Mucosa of gallbladder (tissue), 1 donor: Measurements from ENCODE around the gene FOXN3. TPM values are rescaled to one million over a fixed set of nuclear protein-coding genes. Genes with fewer than 3 reads are reported as not detected.
"Not testable (repeated sequence)": the region's sequence is repeated elsewhere in the genome, so short reads cannot be mapped to it uniquely, and the experiment has no call there.

Source experiments
- DNase-seq: peaks from one replicate; pipeline ENCODE4 v3.0.0-alpha.2; 2020; ENCODE audit warnings: low spot score
- total RNA-seq: library from RNA; stranded (reverse); gene quantifications from one replicate; pipeline ENCODE4 v1.2.1, GENCODE V29; 2021
- donor health status: DM: no; HTN: no; CAD: no.

FOXN3 gene
- total RNA-seq, 1 donor from 2014 or later, result 63.0 TPM

DNA sequence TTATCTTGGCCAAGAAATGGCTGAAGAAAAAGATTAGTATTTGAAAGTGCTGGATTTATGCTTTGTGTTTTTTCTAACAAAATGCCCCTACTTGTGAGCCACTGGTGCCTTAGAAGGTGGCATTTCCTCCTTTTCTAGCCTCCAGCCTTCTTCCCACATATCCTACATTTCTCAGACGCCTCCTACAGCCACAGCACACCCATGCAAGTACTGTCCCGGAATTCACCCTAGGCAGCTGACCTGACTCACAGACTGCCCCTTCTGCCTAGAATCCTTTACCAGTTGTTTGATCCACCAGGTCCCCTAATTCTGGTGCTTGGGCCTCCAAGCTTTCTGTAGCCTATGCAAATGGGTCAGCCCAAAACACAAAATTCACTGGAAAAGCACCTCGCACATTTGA is 166.0 kb downstream of the FOXN3 start:
- no peak for DNase-seq

DNA sequence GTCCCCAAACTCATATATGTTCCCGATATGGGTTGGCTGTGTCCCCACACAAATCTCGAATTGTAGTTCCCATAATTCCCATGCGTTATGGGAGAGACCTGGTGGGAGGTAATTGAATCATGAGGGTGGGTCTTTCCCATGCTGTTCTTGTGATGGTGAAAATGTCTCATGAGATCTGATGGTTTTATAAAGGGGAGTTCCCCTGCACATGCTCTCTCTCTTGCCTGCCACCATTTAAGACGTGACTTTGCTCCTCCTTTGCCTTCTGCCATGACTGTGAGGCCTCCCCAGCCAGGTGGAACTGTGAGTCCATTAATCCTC is 166.4 kb downstream of the FOXN3 start:
- not testable (repeated sequence) for DNase-seq

DNA sequence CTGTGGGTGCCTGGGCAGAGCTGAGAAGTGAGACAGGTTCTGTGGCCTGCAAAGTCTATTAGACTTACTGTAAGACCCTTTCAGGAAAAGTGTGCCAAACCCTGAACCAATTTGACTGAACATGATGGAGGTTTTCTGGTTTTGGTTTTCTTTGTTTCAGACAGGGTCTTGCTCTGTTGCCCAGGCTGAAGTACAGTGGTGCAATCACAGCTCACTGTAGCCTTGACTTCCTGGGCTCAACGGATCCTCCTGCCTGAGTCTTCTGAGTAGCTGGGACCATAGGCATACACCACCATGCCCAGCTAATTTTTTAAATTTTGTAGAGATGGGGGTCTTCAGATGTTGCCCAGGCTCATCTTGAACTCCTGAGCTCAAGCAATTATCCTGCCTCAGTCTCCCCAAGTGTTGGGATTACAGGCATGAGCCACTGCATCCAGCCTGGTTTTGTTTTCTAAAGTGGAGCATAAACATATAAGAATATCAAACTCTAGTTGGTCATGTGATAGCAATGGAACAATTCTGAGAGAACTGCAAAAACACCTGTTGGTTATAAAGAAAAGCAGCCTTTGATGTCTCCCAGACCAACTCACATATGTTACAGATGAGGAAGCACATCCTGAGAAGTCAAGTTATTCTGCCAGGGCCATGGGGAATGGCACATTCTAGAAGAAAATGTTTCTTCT is 166.9 kb downstream of the FOXN3 start:
- DNase-seq, result no peak

DNA sequence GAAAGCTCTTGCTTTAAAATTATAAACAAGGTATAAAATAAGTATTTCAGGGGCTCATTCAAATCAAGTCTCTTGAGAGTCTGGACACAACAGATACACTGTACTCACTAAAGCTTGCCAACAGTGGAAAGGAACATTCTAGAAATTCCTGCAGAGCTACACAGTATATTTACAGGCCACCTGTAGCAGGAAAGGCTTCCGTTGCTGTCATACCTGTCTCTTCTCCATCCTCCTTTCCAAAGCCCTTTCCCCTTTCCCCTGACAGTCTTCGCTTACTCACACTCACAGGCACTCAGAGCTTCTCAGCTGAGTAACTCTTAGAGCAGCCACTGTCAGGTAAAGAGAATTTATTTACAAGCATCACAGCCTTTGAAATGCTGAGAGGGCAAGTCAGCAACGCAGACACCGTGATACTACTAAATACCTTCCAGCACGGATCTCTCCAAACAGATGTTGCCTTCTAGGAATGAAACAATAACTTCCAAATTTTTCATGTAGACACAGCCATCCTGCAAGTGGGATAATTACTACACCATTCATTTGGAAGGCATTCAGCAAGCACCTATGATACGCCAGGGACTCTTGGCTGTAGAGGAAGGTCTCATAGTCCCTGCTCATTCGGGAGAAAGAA is 167.9 kb downstream of the FOXN3 start:
- DNase-seq, result no peak

DNA sequence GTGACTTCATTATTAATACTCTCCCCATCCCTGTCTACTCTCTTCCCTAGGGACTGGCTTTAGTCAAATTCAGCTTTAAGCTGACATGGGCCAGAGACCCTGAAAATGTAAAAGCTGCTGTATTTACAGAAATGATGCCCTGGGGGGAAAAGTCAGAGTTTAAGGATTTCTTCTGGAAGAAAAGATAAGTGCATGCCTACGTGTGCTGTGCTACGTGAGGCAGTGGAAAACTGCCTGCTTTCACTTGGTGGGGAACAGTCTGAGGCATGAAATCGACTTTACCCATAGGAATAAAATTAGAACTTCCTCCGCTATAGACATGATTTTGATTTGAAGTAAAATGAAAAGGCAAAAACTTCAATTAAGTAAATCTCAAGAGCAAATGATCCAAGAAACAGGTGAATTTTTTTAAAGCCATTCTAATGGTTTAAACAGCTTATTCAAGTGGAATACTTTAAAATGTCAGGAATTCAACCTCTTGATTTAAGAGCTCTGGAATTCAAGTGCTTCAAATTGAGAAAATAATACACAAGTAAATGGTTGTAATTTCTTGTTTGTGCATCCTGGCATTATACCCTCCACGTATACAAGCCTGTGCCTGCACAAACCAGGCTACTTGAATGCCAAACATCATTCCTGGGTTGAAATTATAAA is 168.5 kb downstream of the FOXN3 start:
- DNase-seq, result no peak

DNA sequence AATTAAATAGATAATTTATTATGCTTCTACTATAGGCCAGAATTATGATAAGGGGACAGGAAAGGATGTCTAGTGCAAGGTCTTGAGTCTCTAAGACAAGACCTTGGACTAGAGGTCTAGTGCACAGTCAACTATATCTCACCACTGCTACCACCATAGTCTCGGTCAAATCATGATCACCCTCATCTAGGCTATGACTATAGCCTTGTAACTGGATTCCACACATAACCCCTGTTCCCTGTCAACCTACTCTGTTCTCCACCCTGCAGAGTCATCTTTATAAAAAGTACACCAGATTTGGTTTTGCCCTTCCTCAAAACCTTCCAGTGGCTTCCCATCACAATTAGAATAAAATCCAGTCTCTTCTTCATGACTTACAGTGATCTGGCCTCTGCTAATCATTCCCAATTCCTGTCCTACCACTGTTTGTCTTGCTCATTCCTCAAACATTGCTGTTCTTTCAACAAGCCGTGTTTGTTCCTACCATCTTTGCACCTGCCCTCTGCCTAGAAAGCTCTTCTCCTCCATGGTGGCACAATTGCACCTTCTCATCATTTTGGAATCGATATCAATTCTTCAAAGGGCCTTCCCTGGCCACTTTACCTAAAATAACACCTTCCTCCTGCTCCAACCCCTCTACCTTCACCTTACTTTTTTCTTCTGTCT is 169.4 kb downstream of the FOXN3 start:
- DNase-seq, result no peak

DNA sequence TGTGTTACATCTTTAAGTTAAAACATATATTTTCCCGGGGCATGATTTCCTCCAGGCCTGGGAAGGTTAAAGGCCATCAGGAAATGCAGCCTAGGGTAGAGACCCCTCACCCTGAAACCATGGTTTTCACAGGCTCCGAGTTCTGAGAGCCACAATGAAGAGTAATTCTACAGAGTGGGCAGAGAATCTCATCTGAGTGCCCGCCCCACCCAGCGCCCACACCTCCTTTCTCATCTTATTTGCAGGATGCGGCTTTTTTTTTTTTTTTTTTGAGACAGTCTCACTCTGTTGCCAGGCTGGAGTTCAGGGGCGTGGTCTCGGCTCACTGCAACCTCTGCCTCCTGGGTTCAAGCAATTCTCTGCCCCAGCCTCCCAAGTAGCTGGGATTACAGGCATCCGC is 170.7 kb downstream of the FOXN3 start:
- DNase-seq, result no peak

DNA sequence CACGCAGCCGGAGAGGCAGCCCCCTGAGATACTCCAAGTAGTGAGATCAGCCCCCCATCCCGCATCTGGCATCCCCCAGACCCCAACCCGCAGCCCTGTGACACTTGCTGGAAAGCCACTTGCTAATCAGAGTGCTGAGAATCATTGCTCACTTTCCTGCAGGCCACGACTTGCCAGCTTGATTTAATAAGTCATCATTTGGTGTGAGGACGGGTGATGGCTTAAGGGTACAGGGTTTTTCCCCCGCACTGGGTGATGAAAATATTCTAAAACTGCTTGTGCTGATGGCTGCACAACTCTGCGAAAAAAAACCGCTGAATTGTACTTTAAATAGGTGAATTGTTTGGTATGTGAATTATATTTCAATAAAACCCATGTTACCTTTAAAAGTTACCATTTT is 171.2 kb downstream of the FOXN3 start:
- DNase-seq, result no peak

DNA sequence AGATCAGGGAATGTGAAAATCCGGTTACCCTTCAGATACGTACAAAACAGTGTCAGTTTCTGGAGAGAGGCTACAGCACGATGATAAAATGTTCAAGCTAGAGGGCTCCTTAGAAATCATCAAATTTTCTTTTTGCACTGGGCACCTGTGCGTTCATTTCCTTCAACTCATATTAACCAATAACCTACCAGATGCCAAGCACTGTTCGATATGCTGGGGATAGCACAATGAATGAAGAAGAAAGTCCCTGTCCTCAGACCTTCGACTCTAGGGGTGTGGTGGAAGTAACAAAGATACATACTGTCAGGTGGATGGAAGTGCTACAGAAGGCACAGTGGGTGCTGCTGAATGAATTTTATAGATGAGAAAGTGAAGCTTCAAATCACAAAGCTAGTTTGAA is 172.3 kb downstream of the FOXN3 start:
- DNase-seq, result no peak

DNA sequence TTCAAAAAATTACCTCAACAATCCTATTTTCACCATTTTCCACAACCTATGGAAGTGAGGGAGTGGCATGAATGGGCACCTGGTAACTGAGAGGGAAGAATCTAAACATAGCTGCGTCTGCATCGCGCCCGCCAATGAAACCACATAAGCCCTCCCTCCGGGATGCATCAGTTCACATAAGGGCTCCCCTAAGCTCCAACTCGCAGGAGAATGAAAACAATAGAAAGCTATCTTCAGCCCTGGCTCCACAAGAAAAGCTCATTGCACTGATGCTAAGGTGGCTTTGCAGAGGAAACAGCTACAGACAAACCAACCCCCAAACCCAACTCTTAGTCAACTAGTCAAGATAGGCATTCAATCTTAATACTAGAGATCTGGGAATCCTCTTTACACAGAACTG is 173.3 kb downstream of the FOXN3 start:
- no peak for DNase-seq

DNA sequence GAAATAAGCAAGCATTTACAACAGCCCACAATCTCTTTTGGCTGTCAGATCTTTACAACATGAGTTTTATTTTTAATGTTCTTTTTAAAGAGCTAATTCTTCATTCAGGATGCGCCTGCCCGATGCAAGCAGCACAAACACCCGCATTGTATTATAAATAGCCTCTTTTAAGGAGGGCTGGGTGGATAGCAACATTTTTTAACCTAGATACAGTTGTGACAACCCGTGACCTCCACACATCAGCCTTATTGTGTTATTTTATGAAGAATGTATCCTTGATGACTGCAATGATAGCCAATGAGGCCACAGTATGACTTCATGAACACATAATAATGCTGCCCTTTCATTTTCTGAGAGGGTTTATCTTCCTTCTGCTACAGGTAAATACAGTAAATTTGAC is 173.7 kb downstream of the FOXN3 start:
- DNase-seq, result no peak

DNA sequence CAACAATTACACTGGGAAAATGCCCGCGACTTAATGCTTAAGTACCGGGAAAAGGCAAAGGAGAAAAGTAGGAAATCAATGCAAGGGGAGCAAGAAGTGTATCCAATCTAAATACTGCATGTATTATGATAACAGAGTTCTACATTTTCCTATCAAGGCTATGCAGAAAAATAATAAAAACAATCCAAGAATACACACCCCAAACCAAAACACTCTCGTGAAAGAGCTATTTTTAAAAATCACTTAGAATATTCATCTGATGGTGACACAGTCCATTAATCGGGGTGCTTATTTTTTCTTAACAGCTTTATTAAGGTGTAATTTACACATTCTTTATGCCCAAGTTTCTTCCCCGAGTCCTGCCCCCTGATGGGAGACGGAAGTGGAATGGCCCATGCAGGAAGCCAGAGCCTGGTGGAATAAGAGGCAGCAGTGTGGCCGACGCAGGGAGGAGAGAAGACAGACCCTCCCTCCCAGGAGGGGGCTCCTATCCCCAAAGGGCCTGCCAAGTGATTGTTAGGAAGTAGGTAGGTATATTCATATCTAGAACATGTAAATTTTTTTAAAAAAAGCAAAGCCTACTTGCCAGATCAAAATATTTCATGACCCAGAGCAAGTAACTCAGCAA is 174.3 kb downstream of the FOXN3 start:
- no peak for DNase-seq

DNA sequence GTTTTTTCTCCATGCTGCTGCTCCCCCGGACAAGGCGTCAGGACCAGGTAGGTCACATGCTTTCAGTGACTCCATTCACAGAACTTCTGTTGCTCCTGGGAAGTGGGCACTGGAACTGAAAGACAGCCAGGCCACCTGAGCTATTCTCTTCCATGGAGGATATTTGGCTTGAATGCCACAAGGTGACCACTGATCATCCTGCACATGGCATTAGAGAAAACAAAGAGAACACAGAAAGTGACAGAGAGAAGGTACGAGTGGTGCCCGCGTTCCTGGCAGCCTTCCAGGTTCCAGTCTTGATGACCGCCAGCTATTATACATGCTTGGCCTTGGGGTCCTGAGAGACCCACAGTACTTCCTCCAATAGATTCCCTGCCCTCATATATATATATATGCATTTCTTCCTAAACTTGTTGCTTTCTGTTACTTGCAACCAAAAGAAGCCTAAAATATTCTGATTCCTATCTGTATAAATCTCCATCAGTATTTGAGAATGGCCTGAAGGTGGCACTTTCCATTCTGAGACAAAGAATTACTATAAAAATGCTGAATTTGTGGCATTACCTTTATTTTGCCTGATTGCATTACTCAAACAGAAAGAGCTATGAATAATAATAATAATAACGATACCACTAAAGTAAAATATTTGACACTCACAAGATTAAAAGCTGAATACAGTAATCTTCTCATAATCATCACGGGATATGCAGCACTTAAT is 174.9 kb downstream of the FOXN3 start:
- DNase-seq, result no peak

DNA sequence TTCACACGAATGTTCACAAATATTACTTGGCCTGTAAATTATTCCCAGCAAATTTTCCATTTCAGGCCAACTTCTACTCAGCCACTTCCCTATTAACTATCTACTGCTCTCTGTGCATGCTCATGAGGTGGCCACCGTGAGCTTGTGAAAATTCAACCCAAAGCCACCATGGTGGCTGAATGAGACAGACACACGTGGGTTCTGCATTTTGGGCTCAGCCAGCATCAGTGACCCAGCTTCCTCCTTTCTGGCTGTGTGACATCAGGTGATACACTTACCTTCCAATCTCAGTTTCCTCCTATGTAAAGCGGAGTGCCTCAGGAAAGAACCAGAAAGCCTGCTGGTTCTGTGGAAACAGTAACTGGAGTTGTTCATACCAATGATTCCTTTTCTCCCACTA is 175.8 kb downstream of the FOXN3 start:
- no peak for DNase-seq

DNA sequence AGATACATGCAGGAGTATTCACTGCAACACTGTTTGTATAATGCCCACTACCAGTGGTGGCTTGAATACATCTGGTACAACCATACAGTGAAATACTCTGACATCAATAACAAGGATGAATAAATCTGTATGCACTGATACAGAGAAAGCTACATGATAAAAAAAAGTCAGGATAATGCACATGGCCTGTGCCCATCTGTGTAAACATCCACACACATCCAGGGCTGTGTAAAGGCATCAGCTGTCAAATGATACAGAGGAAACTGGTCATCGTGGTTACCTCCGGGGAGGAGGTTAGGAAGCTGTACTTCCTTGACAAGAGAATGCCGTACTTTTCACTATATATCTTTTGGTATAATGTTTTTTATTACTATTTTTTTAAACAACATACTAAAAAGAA is 176.6 kb downstream of the FOXN3 start:
- DNase-seq, result no peak

DNA sequence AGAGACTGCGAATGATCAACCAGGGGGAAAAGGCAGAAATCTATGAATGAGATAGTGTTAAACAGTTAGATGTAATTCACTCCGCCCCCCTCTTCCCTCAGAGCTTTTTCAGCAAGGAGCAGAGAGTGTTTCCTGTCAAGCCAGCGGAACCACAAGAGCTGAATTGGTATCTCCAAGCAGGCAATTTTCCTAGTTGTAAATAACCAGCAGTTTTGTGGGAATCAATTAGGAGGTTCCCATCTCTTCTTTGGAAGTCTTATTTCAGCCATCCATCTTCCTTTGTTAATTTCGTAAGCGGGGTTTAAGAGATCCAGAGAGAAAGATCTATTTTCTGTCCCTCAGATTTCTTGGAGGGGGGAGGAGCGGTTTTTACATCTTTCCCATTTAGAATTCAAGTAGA is 178.0 kb downstream of the FOXN3 start:
- DNase-seq, result no peak

DNA sequence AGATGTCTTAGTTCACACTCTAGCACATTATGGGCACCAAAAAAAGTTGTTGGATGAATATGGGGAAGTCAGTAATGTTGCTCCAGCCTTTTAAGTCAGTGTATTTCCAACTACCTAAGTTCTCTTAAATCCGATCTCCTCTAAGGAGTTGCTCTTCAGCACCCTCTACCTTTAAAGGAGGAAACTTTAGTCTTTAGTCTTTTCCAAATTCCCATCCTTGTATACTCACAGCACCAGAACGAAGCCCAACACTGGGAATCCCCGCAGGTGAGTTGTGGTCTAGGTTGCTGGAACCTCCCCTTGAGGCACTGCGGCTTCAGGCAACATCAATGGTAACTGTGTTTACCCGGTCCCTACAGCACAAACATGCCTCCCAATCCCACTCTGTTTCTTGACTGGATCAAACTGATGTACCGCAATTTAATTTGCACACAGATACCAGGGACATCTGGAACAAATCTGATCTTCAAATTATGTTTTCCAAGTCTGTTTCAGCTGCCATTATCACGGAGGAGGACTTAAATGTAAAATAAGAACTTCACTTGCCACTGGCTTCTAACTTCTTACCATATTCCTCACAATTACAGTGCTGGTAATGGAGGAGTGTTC is 179.0 kb downstream of the FOXN3 start:
- DNase-seq, result no peak

DNA sequence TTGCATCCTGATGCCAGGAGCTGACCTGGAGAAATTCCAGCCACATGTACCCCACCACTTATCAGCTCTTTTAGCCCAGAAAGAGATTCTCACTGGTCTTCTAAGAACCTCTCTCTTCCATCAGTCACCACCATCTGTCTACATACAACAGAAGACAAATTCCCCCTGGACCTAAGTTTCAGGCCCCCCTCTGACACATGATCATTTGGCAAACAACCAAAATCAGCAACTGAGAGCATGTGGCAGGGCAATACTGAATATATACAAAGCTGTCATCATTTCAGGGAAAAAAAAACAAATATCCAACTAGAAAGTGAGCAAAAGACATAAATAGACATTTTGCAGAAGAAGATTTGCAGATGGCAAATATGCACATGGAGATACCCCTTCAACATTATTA is 180.2 kb downstream of the FOXN3 start:
- no peak for DNase-seq

DNA sequence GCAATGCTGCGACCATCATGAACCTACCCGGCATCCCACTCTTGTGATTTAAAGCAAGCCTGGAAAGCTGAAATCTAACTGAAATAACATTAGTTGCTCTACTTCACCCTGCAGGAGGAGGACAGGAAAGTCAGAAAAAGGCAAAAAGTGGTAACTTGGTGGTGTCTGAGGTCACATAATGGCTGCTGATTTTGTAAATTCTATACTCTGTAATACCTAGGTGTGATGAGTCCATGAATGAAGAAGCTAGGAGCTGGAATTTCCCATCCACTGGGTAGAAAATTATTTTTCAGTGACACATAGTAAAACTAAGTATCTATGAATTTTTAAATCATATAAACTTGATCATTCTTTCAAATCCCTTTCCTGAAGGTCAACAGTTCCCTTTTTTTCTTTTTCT is 183.8 kb downstream of the FOXN3 start:
- DNase-seq, result no peak

DNA sequence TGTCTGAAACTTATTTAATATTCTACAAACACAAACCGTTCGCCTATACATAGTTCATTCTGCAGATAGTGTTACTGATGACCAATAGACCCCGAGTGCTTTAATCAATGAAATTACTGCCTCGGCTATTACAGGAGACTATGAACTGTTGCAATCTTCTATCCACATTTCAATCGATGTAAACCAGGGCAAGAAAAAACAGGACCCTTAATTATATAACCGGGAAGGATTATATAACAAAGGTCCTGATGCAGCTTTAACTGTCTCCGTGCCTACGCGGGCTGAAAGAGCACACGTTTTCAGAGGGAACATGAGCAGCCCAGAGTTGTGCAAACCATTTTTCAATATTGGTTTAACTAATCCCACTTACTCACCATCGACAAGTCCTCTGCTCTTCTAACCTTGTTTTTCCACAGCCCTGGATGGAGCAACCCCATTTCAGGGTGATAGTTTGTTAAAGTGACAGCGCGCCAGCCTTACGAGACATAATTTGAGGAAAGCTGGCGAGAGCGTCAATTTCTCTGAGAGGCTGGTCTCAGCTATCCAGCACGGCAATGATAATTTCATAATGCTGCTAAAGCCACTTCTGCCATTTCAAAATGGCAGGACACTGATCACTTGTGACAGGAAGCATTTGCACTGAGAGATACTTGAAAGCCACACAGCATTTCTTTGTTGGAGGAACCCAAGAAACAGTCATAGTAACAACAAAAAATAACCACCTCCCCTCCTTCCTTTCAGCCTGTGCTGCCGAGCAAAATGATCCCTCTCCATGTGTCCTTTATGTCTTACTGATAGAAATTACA is 184.6 kb downstream of the FOXN3 start:
- no peak for DNase-seq
